ENCODE results near the gene PTGS2. TPM values are rescaled to one million over a fixed set of nuclear protein-coding genes. Genes with fewer than 3 reads are reported as not detected.

PTGS2 gene
- total and polyA plus RNA-seq, 2 of the 8 experiments (the other 6 are each of a cell fraction or from before 2014, with no cell fraction given): 0.29 to 0.35 TPM

GRCh38 chr1:186643614-186644013, 36.6 kb downstream of the PTGS2 start:
- H3K27ac ChIP-seq (ENCODE audit: low read depth, low read length): no peak overlapping the region

More at GRCh38 chr1:186643614-186644013, 36.6 kb downstream of the PTGS2 start:
- Histone ChIP-seq H3K23ac (ENCODE audit: insufficient read length) (no peak overlapping the region), H2BK120ac (replicated peaks; ENCODE audit: low read depth, low read length) (no peak overlapping the region), H2AK5ac (ENCODE audit: low read depth, low read length) (no peak overlapping the region), H3K14ac (ENCODE audit: insufficient read length) (no peak overlapping the region), H3K27me3 (replicated peaks in 1 of 4; ENCODE audit: control insufficient read depth in 3 of 4, extremely low read depth in 1 of 4, insufficient read depth in 3 of 4, low read length in 3 of 4) (no peaks in the 10 kb centered on the region), H2AFZ (ENCODE audit: low read length) (no peak overlapping the region), H3K9ac (replicated peaks in 1 of 4; ENCODE audit: extremely low read depth in 1 of 4, low read depth in 3 of 4, low read length in 3 of 4) (no peak overlapping the region), H2BK15ac (ENCODE audit: low read length) (no peak overlapping the region), H3K4me3 (ENCODE audit: extremely low read depth in 1 of 4, insufficient read depth in 2 of 4, low read depth in 3 of 4, low read length in 4 of 4) (no peak overlapping the region), H3K18ac (ENCODE audit: extremely low read depth, low read length) (no peak overlapping the region), H4K5ac (ENCODE audit: insufficient read length, low read depth, low read length) (no peak overlapping the region), H3K4me2 (ENCODE audit: insufficient read depth in 1 of 2, low read depth in 2 of 2, low read length in 2 of 2) (no peak overlapping the region), H3K4me1 (replicated peaks in 1 of 4; ENCODE audit: control insufficient read depth in 3 of 4, insufficient read depth in 4 of 4, low read length in 3 of 4) (0 out of 7 replicates have a peak, but pooled peaks cover 0 to 3% (median 0%) of the 10 kb centered on the region in 4 experiments), H4K20me1 (replicated peaks in 1 of 2; ENCODE audit: control insufficient read depth in 1 of 2, insufficient read depth in 2 of 2, low read length in 2 of 2) (no peaks in the 10 kb centered on the region), H2BK12ac (ENCODE audit: low read depth, low read length) (no peak overlapping the region), H3K56ac (replicated peaks; ENCODE audit: insufficient read length, low read depth, low read length) (no peak overlapping the region), H2BK20ac (ENCODE audit: low read length) (no peak overlapping the region), H3K9me3 (ENCODE audit: insufficient read depth in 2 of 2, low read depth in 1 of 2, low read length in 1 of 2) (no peaks in the 10 kb centered on the region), H2BK5ac (ENCODE audit: low read depth, low read length) (no peak overlapping the region), H3K23me2 (ENCODE audit: low read depth, low read length) (no peaks in the 10 kb centered on the region), H3K4ac (replicated peaks; ENCODE audit: insufficient read length, low read depth, low read length) (no peak overlapping the region), H4K8ac (ENCODE audit: extremely low read depth, insufficient read depth, low read length) (no peak overlapping the region), H3K36me3 (ENCODE audit: control insufficient read depth in 2 of 4, insufficient read depth in 4 of 4, low read length in 3 of 4) (no peaks in the 10 kb centered on the region), H4K91ac (replicated peaks; ENCODE audit: insufficient read length, low read length) (no peak overlapping the region), H3K79me1 (ENCODE audit: low read depth, low read length) (no peaks in the 10 kb centered on the region), H3K79me2 (ENCODE audit: control insufficient read depth in 1 of 2, insufficient read depth in 2 of 2, low read length in 2 of 2) (no peaks in the 10 kb centered on the region)
- ChIA-PET CTCF (ENCODE audit: partially characterized antibody) (no interaction called here), POLR2A (ENCODE audit: partially characterized antibody) (no interaction called here)
- no peak for DNase-seq (ENCODE audit: low read depth in 1 of 2, low spot score in 2 of 2)
- FAIRE-seq: no peak
- no peak for TF ChIP-seq TCF12 (IDR thresholded peaks at IDR 0.05; ENCODE audit: low read depth, low read length)
- no peak for TF ChIP-seq MAFK (IDR thresholded peaks at IDR 0.05; ENCODE audit: low read depth, low read length)
- TF ChIP-seq CBX5 (IDR thresholded peaks at IDR 0.05; ENCODE audit: low read depth, low read length): no peak
- WGBS, 2 experiments (ENCODE audit: extremely low coverage in 1 of 2, insufficient coverage in 1 of 2, insufficient read length in 1 of 2, insufficient replicate concordance in 2 of 2, low coverage in 1 of 2, low lambda C conversion rate in 2 of 2, missing lambda C conversion rate in 1 of 2): 100% methylated on average over 2 of the region's 2 CpGs; no CpG with 5 or more reads in 1 of the 2 experiments
